Inflammatory macrophage treated with lipopolysaccharide for 4 hours (primary cell): ENCODE data around the gene ZNF346.

Source experiments
- DNase-seq: peaks from one replicate; pipeline ENCODE4 v3.0.0-alpha.2; 2020

ZNF346 gene

GRCh38 chr5:177095088-177095669 lies 72.7 kb downstream of the ZNF346 start:
- no peak for DNase-seq

GRCh38 chr5:177096162-177097015 lies 73.9 kb downstream of the ZNF346 start:
- DNase-seq = no peak

GRCh38 chr5:177097016-177097985 lies 74.8 kb downstream of the ZNF346 start:
- DNase-seq = no peak

- DNase-seq = no peak
These were observed 75.6 kb downstream of the ZNF346 start for GRCh38 chr5:177098120-177098469.

- DNase-seq = no peak
These were observed 76.1 kb downstream of the ZNF346 start for GRCh38 chr5:177098470-177099141.

DNA sequence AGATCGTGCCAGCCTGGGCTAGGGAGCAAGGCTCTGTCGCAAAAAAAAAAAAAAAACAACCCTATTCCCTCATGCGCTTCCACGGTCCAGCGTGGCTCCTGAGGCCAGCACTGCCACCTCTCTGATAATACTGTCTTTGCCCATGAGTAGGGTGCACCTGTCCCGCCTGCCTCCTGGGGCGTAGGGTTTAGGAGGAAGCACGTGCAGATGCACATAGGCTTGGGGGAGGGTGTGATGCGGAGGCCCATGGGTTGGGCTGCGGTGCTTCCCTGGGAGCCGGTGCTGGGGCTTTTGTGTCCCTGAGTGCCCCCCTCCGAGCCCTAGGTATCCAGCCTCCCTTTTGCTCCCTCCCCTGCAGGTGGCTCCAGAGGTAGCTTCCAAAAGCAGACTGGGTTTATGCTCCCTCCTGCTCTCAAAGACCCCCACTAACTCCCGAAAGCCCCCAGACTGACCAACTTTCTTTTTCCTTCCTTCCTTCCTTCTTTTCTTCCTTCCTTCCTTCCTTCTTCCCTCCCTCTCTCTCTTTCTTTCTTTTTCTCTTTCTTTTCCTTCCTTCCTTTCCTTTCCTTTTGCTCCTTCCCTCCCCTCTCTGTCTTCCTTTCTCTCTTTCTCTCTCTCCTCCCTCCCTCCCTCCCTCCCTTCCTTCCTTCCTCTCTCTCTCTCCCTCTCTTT lies 77.1 kb downstream of the ZNF346 start:
- DNase-seq = no peak

DNA sequence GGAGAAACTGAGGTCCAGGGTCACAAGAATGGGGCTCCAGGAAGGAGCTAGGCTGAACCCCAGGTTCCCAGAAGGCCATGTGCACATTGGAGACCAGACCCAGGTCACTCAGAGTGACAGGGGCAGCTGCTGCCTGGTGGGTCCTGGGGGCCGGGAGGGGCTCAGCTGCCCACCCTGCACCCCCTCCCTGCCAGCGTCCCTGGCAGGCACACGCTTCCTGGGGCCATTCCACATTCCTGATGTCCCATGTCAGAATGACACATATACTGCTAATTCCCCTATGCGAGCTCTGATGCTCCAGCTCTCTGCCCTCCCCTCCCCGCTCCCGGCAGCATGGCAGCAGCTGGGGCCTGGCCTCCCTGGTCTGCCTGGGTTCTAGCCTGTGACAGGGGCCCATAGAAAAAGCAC lies 78.2 kb downstream of the ZNF346 start:
- no peak for DNase-seq

GRCh38 chr5:177103523-177104253 lies 81.2 kb downstream of the ZNF346 start:
- no peak for DNase-seq

- DNase-seq = no peak
These were observed 83.4 kb downstream of the ZNF346 start for GRCh38 chr5:177105691-177106476.

GRCh38 chr5:177107159-177107558 lies 84.7 kb downstream of the ZNF346 start:
- DNase-seq = no peak

GRCh38 chr5:177109810-177110209 lies 87.3 kb downstream of the ZNF346 start:
- no peak for DNase-seq

- DNase-seq = peak; percentile 28
These were observed 89.4 kb downstream of the ZNF346 start for GRCh38 chr5:177111720-177112394.

GRCh38 chr5:177112589-177113220 lies 90.2 kb downstream of the ZNF346 start:
- DNase-seq = no peak

DNA sequence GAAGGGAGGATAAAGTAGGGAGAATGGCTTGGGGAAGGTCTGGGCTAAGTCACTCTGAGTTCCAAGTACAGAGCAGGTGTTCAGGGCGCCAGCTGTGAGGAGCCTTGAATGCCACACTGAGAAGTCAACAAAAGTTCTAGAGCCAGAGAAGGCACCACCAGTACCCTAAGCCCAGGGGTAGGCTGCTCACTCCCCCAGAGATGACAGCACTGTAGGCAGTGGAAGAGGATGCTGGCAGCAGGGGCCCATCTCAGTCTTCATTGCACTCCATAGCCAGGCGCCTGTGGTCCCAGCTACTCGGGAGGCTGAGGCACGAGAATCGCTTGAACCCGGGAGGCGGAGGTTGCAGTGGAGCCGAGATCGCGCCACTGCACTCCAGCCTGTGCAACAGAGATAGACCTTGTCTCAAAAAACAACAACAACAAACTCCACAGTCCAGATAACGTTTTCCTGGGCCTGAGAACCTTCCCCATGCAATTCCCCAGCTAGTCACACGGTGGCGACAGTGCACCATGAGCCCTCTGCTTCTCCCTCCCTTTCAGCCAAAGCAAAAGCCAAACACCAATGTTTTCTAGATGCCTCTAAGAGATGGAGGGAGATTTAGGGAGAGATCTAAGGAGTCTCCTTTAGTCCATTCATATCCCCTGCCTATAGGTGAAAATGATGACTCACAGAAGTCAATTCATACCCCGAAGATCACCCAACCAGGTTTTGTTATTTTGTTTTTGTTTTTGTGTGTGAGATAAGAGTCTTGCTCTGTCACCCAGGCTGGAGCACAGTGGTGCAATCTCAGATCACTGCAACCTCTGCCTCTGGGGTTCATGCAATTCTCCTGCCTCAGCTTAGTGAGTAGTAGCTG lies 91.3 kb downstream of the ZNF346 start:
- DNase-seq = peak; percentile 68

GRCh38 chr5:177116631-177117373 lies 94.3 kb downstream of the ZNF346 start:
- DNase-seq = peak; percentile 79

GRCh38 chr5:177117441-177118045 lies 95.0 kb downstream of the ZNF346 start:
- no peak for DNase-seq

- no peak for DNase-seq
These were observed 100.1 kb downstream of the ZNF346 start for GRCh38 chr5:177122566-177122965.
